ENCODE measurements around the gene GALNS. TPM values are rescaled to one million over a fixed set of nuclear protein-coding genes. Genes with fewer than 3 reads are reported as not detected.

Gene GALNS
- total and polyA plus RNA-seq, 2 of the 4 experiments (the other 2 are of a cell fraction), result 7.2 to 32.5 TPM

- no peaks in the 10 kb centered on the region for H3K9me3 ChIP-seq (ENCODE audit: control insufficient read depth, insufficient read depth, low read length)
- TF ChIP-seq NFE2L2 (IDR thresholded peaks at IDR 0.05; ENCODE audit: low read depth, low read length), result no peak
- no peak overlapping the region for H4K5ac ChIP-seq (ENCODE audit: low read depth, low read length)
- no peak overlapping the region for H3K4me3 ChIP-seq (ENCODE audit: insufficient read depth, low read depth, low read length)
- H2AK9ac ChIP-seq (replicated peaks; ENCODE audit: low read depth, low read length, poor library complexity), result no peak overlapping the region
- ATAC-seq (ENCODE audit: low read depth), result no peak
- no peak overlapping the region for H3K4ac ChIP-seq (ENCODE audit: low read depth, low read length)
- no peak overlapping the region for H3K14ac ChIP-seq (replicated peaks; ENCODE audit: low read depth, low read length)
- intact Hi-C loops (cut with micrococcal nuclease), result no loop called here
- H4K91ac ChIP-seq (ENCODE audit: insufficient read depth, low read depth, low read length), result no peak overlapping the region
- POLR2A ChIA-PET (ENCODE audit: unreplicated experiment), result no interaction called here
- H2BK120ac ChIP-seq (ENCODE audit: low read depth, low read length), result no peak overlapping the region
- no peak overlapping the region for H2BK15ac ChIP-seq (ENCODE audit: low read depth, low read length)
- H3K36me3 ChIP-seq (ENCODE audit: control insufficient read depth, insufficient read depth, low read length), result peaks cover 25% of the 10 kb centered on the region
- H3K27ac ChIP-seq (ENCODE audit: insufficient read depth, low read length), result no peak overlapping the region
- no peak overlapping the region for H3K9ac ChIP-seq (ENCODE audit: low read depth, low read length)
- no peak overlapping the region for H2BK5ac ChIP-seq (ENCODE audit: low read depth, low read length, poor library complexity, severe bottlenecking)
- BruUV-seq (replicated peaks), result no TSS peak
- 100% methylated on average over 2 of the region's 13 CpGs; no CpG with 5 or more reads in 1 of the 2 experiments for WGBS, 2 experiments (ENCODE audit: extremely low coverage in 2 of 2, insufficient read length in 1 of 2)
- no peak overlapping the region for H3K23ac ChIP-seq (ENCODE audit: low read depth, low read length)
- no peaks in the 10 kb centered on the region; the same call in 1 of the 2 replicates for H3K27me3 ChIP-seq (ENCODE audit: control insufficient read depth, insufficient read depth, low read length)
- H3K79me1 ChIP-seq (ENCODE audit: low read depth in 1 of 2, low read length in 2 of 2), result peaks cover 2 to 5% of the 10 kb centered on the region in 2 experiments; a peak in 3 of 4 replicates
- H3K4me2 ChIP-seq (ENCODE audit: low read depth, low read length), result no peak overlapping the region
- dilution Hi-C loops (cut with HindIII; ENCODE audit: low sequenced_read_pairs, unreplicated experiment), result no loop called here
- no peak overlapping the region for H3K56ac ChIP-seq (ENCODE audit: extremely low read depth, insufficient read depth, low read length)
- no peak overlapping the region for H4K8ac ChIP-seq (ENCODE audit: low read depth in 2 of 2, low read length in 2 of 2)
- no peak for DNase-seq
- H3K4me1 ChIP-seq (ENCODE audit: control insufficient read depth, insufficient read depth, low read length), result no peaks in the 10 kb centered on the region
- H2BK20ac ChIP-seq (ENCODE audit: low read depth, low read length), result no peak overlapping the region
- H2AK5ac ChIP-seq (ENCODE audit: low read depth, low read length), result no peak overlapping the region
- in situ Hi-C loops (cut with MboI; ENCODE audit: low sequenced_read_pairs), result no loop called here
- no peak overlapping the region for H3K18ac ChIP-seq (ENCODE audit: low read depth, low read length)
- no peak overlapping the region for H2AFZ ChIP-seq (replicated peaks; ENCODE audit: low read length, poor library complexity)
- no peaks in the 10 kb centered on the region for H3K9me1 ChIP-seq (ENCODE audit: insufficient read depth, low read length)
- CTCF ChIA-PET, result no interaction called here
- H4K20me1 ChIP-seq (ENCODE audit: insufficient read depth, low read length), result no peaks in the 10 kb centered on the region; the same call in 1 of the 2 replicates
Observed at GRCh38 chr16:88863426-88863825, 6.7 kb upstream of the GALNS start.

All from IMR-90 (cell line).